GM21447 (cell line): ENCODE measurements around the gene STARD6.
"Not testable (repeated sequence)": the region's sequence is repeated elsewhere in the genome, so short reads cannot be mapped to it uniquely, and the experiment has no call there.

Experiments
- ATAC-seq: cut with Tn5 transposase; IDR thresholded peaks from one replicate; pipeline ENCODE4 v1.9.1; 2021; ENCODE audit not compliant: unreplicated experiment

STARD6 gene

GRCh38 chr18:54357660-54358494 lies at the start of gene STARD6, which contains the start of gene C18orf54:
TSS of gene STARD6 (minus strand) at chr18:54357858. CDS start at chr18:54354573, 3,285 bp downstream.
TSS of gene C18orf54 (plus strand) at chr18:54357906. CDS start at chr18:54360573, 2,667 bp downstream.
- ATAC-seq: peak; percentile 93

- no peak for ATAC-seq
These were observed 47.6 kb upstream of the STARD6 start for GRCh38 chr18:54405290-54405689.

- ATAC-seq: no peak
These were observed 39.1 kb upstream of the STARD6 start for GRCh38 chr18:54396760-54397159.

GRCh38 chr18:54393648-54394294 lies 36.1 kb upstream of the STARD6 start:
- no peak for ATAC-seq

- ATAC-seq: no peak
These were observed 34.9 kb upstream of the STARD6 start for GRCh38 chr18:54392543-54393023.

GRCh38 chr18:54390838-54391237 lies 33.2 kb upstream of the STARD6 start:
- no peak for ATAC-seq

- no peak for ATAC-seq
These were observed 31.5 kb upstream of the STARD6 start for GRCh38 chr18:54389143-54389505.

- peak; percentile 97 for ATAC-seq
These were observed 30.8 kb upstream of the STARD6 start for GRCh38 chr18:54388203-54389142.

- no peak for ATAC-seq
These were observed 30.0 kb upstream of the STARD6 start for GRCh38 chr18:54387631-54388030.

GRCh38 chr18:54386800-54387495 lies 29.3 kb upstream of the STARD6 start:
- ATAC-seq: not testable (repeated sequence)

- no peak for ATAC-seq
These were observed 28.4 kb upstream of the STARD6 start for GRCh38 chr18:54386043-54386442.

- no peak for ATAC-seq
These were observed 25.1 kb upstream of the STARD6 start for GRCh38 chr18:54382733-54383252.

- no peak for ATAC-seq
These were observed 24.4 kb upstream of the STARD6 start for GRCh38 chr18:54382076-54382475.

GRCh38 chr18:54381640-54382039 lies 24.0 kb upstream of the STARD6 start:
- no peak for ATAC-seq

GRCh38 chr18:54378057-54378456 lies 20.4 kb upstream of the STARD6 start:
- no peak for ATAC-seq

GRCh38 chr18:54360406-54360805 lies 2.7 kb upstream of the STARD6 start:
- ATAC-seq: no peak

- no peak for ATAC-seq
These were observed 1.6 kb upstream of the STARD6 start for GRCh38 chr18:54359233-54359632.

- peak; percentile 18 for ATAC-seq
These were observed 910 bp upstream of the STARD6 start for GRCh38 chr18:54358495-54359040.

- peak; percentile 43 for ATAC-seq
These were observed 487 bp downstream of the STARD6 start for GRCh38 chr18:54357082-54357659.
